Adrenal gland (tissue), 5 donors: ENCODE data around the gene PKMYT1.

Experiments
- POLR2A ChIP-seq, 2 donors: fragments of 450-650 bp; IDR thresholded peaks; one replicate each; pipeline ENCODE4 v1.6.1; 2017; ENCODE audit warnings: antibody characterized with exemption in 2 of 2, mild to moderate bottlenecking in 2 of 2, moderate library complexity in 1 of 2
- TF ChIP-seq, protein P1 (sequence below), 6 experiments: fragments of 450-650 bp in 4 of 6; fragments of 200-600 bp in 2 of 6; sonication (generic) in 1 of 6; IDR thresholded peaks; 1 replicate in 5 of 6; 2 replicates in 1 of 6; pipeline versions ENCODE4 v1.5.1 to v1.8.0; 2016 to 2021; ENCODE audit warnings: antibody characterized with exemption in 6 of 6, mild to moderate bottlenecking in 2 of 6, moderate library complexity in 1 of 6
- donor health status: DM: no; HTN: no; CAD: no.

DNA sequence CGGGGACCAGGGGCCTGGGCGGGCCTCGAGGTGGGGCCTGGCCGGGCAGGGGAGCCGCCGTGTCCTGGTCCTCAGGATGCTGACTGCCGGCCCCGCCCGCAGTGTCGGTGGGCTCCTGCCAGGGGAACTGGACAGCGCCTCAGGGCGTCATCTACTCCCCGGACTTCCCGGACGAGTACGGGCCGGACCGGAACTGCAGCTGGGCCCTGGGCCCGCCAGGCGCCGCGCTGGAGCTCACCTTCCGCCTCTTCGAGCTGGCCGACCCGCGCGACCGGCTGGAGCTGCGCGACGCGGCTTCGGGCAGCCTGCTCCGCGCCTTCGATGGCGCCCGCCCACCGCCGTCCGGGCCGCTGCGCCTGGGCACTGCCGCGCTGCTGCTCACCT, 13.4 kb downstream of the PKMYT1 start:
- TF ChIP-seq, protein P1, sequence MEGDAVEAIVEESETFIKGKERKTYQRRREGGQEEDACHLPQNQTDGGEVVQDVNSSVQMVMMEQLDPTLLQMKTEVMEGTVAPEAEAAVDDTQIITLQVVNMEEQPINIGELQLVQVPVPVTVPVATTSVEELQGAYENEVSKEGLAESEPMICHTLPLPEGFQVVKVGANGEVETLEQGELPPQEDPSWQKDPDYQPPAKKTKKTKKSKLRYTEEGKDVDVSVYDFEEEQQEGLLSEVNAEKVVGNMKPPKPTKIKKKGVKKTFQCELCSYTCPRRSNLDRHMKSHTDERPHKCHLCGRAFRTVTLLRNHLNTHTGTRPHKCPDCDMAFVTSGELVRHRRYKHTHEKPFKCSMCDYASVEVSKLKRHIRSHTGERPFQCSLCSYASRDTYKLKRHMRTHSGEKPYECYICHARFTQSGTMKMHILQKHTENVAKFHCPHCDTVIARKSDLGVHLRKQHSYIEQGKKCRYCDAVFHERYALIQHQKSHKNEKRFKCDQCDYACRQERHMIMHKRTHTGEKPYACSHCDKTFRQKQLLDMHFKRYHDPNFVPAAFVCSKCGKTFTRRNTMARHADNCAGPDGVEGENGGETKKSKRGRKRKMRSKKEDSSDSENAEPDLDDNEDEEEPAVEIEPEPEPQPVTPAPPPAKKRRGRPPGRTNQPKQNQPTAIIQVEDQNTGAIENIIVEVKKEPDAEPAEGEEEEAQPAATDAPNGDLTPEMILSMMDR (IDR thresholded peaks at IDR 0.05): no peak
- no peak for TF ChIP-seq POLR2A (IDR thresholded peaks at IDR 0.05)
